ENCODE results near the gene C9orf43.
"Not testable (repeated sequence)": the region's sequence is repeated elsewhere in the genome, so short reads cannot be mapped to it uniquely, and the experiment has no call there.

C9orf43 gene

DNA sequence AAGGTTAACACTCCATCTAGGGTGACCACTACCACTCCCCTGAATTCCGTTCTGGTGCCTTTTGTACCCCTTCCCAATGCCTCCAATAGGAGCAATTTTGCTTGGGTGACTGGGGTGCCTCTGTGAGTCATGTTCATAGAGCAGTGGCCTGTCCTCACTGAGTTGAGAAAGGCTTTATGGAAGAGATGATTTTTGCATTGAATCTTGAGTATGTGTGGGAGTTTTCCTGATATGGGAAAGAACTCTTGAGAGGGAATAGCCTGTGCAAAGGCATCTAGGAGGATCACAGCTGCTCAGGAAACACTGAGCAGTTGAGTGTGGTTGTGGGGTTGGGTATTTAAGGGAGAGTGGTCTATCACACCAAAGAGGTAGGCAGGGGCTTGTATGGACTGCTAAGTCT is 16.2 kb downstream of the C9orf43 start:
- Histone ChIP-seq H3K27me3 (ENCODE audit: insufficient read depth, low read length) (no peaks in the 10 kb centered on the region), H3K4me3 (ENCODE audit: low read length) (no peak overlapping the region)
- WGBS: 53% methylated on average over 1 of the region's 1 CpG

DNA sequence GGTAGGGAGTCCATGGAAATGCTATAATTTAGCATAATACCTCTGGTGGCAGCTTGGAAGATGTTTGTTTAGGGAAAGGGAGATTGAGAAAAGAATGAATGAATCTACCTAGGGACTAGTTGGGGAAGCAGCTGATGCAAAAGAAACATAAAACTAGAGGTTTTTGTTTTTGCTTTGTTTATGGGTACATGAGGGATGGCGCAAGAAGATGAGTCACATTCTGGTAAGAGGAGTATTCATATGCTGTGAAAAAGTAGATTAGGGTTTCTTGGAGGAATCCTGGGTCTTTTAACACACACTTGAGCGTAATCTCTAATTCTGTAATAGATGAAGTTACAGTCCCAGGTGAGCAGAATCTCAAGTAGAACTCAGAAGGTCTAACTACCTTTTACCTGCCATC is 17.1 kb downstream of the C9orf43 start:
- WGBS: 98% methylated on average over 2 of the region's 2 CpGs
- peaks cover 5% of the 10 kb centered on the region for H3K4me1 ChIP-seq (ENCODE audit: insufficient read depth, low read length)
- H3K27me3 ChIP-seq (ENCODE audit: insufficient read depth, low read length): no peaks in the 10 kb centered on the region

More for the DNA sequence above, 16.2 kb downstream of the C9orf43 start:
- H3K4me1 ChIP-seq (ENCODE audit: insufficient read depth, low read length): peaks cover 5% of the 10 kb centered on the region
- no peaks in the 10 kb centered on the region for H3K36me3 ChIP-seq (ENCODE audit: insufficient read depth, low read length)
- no peaks in the 10 kb centered on the region for H3K9me3 ChIP-seq (ENCODE audit: insufficient read depth, low read depth, low read length)
- no peak overlapping the region for H3K9ac ChIP-seq (ENCODE audit: low read depth, low read length)
- H3K27ac ChIP-seq (ENCODE audit: low read depth, low read length): no peak overlapping the region

DNA sequence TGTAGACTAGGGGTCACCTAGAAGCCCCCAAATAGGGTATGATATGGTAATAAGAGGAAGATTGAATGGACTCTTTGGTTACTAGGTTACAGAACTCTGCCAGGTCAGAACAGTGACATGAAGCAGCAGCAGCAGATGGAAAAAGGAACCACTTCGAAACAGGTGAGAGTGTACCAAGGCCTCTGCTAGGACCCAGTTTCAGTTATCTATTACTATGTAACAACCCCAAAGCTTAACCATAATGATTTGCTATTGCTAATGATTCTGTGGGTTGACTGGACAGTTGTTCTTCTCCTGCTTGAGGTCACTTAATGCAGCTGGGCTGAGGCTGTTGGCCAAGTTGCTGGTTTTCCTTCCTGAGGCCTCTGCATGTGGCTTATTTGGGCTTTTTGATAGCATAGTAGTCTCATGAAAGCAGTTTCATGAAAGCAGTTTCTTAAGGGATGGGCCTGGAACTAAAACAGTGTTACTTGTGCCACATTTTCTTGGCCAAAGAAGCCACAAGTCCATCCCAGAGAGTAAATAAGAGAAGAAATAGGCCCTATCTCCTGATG is 17.6 kb downstream of the C9orf43 start:
- Histone ChIP-seq H3K36me3 (ENCODE audit: insufficient read depth, low read length) (no peaks in the 10 kb centered on the region), H3K27ac (ENCODE audit: low read depth, low read length) (no peak overlapping the region), H3K4me1 (ENCODE audit: insufficient read depth, low read length) (peaks cover 5% of the 10 kb centered on the region), H3K9me3 (ENCODE audit: insufficient read depth, low read depth, low read length) (no peaks in the 10 kb centered on the region), H3K4me3 (ENCODE audit: low read length) (no peak overlapping the region), H3K27me3 (ENCODE audit: insufficient read depth, low read length) (no peaks in the 10 kb centered on the region), H3K9ac (ENCODE audit: low read depth, low read length) (no peak overlapping the region)
- 80% methylated on average over 1 of the region's 1 CpG for WGBS

More for the DNA sequence above, 17.1 kb downstream of the C9orf43 start:
- Histone ChIP-seq H3K4me3 (ENCODE audit: low read length) (no peak overlapping the region), H3K9ac (ENCODE audit: low read depth, low read length) (no peak overlapping the region), H3K27ac (ENCODE audit: low read depth, low read length) (no peak overlapping the region), H3K36me3 (ENCODE audit: insufficient read depth, low read length) (no peaks in the 10 kb centered on the region), H3K9me3 (ENCODE audit: insufficient read depth, low read depth, low read length) (no peaks in the 10 kb centered on the region)

GRCh38 chr9:113431191-113431590 is 20.6 kb downstream of the C9orf43 start:
- no peaks in the 10 kb centered on the region for H3K27me3 ChIP-seq (ENCODE audit: insufficient read depth, low read length)
- no peak overlapping the region for H3K4me3 ChIP-seq (ENCODE audit: low read length)
- no peak overlapping the region for H3K9ac ChIP-seq (ENCODE audit: low read depth, low read length)
- no peaks in the 10 kb centered on the region for H3K4me1 ChIP-seq (ENCODE audit: insufficient read depth, low read length)
- H3K27ac ChIP-seq (ENCODE audit: low read depth, low read length): no peak overlapping the region
- H3K36me3 ChIP-seq (ENCODE audit: insufficient read depth, low read length): no peaks in the 10 kb centered on the region
- no peaks in the 10 kb centered on the region for H3K9me3 ChIP-seq (ENCODE audit: insufficient read depth, low read depth, low read length)

DNA sequence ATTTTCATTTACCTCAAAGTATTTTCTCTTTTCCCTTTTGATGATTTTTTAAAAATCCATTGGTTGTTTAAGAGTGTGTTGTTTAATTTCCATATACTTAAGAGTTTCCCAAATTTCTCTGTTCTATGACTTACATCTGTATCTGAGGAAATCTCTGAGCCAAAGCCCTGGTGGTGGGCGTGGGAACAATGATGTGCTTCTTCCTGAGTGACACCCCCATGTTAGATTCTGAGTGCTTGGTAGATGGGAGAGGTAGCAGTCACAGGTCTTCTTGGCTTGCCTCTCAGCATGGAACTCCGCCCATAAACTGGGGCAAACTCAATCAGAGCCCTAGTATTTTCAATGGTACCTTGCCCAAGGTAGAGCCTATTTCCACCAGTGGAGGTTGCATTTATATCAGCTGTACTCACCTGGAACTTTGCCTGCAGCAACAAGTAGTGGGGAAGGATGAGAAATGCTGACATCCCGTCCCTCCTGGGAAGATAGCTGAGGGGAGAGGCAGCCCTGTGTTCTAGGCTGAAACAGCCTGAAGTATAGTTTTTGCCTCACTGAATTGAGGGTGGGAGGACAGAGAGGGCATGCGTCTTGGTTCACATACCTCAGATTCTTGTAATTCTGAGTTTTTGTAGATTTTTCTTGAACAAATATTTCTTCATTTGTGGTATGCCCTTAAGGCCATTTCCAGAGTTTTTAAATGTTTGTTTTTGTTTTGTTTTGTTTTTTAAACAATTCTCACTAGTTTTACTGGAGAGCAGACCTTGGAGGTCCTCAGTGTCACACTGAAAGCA is 26.4 kb downstream of the C9orf43 start:
- no peaks in the 10 kb centered on the region for H3K9me3 ChIP-seq (ENCODE audit: insufficient read depth, low read depth, low read length)
- no peaks in the 10 kb centered on the region for H3K36me3 ChIP-seq (ENCODE audit: insufficient read depth, low read length)
- H3K4me3 ChIP-seq (ENCODE audit: low read length): no peak overlapping the region
- no peak overlapping the region for H3K9ac ChIP-seq (ENCODE audit: low read depth, low read length)
- no peaks in the 10 kb centered on the region for H3K4me1 ChIP-seq (ENCODE audit: insufficient read depth, low read length)
- no peak overlapping the region for H3K27ac ChIP-seq (ENCODE audit: low read depth, low read length)
- 84% methylated on average over 4 of the region's 4 CpGs for WGBS
- H3K27me3 ChIP-seq (ENCODE audit: insufficient read depth, low read length): no peaks in the 10 kb centered on the region

DNA sequence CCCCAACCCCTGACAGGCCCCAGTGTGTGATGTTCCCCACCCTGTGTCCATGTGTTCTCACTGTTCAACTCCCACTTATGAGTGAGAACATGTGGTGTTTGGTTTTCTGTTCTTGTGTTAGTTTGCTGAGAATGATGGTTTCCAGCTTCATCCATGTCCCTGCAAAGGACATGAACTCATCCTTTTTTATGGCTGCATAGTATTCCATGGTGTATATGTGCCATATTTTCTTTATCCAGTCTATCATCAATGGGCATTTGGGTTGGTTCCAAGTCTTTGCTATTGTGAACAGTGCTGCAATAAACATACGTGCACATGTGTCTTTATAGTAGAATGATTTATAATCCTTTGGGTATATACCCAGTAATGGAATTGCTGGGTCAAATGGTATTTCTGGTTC is 27.2 kb downstream of the C9orf43 start:
- H3K9ac ChIP-seq (ENCODE audit: low read depth, low read length): not testable (repeated sequence)
- 89% methylated on average over 1 of the region's 1 CpG for WGBS

GRCh38 chr9:113444736-113445135 is 34.2 kb downstream of the C9orf43 start:
- Histone ChIP-seq H3K36me3 (ENCODE audit: insufficient read depth, low read length) (no peaks in the 10 kb centered on the region), H3K9me3 (ENCODE audit: insufficient read depth, low read depth, low read length) (no peaks in the 10 kb centered on the region), H3K4me3 (ENCODE audit: low read length) (no peak overlapping the region), H3K9ac (ENCODE audit: low read depth, low read length) (no peak overlapping the region), H3K27ac (ENCODE audit: low read depth, low read length) (no peak overlapping the region), H3K27me3 (ENCODE audit: insufficient read depth, low read length) (no peaks in the 10 kb centered on the region), H3K4me1 (ENCODE audit: insufficient read depth, low read length) (no peaks in the 10 kb centered on the region)
- 79% methylated on average over 2 of the region's 2 CpGs for WGBS

More for the DNA sequence above, 27.2 kb downstream of the C9orf43 start:
- H3K9me3 ChIP-seq (ENCODE audit: insufficient read depth, low read depth, low read length); H3K36me3 ChIP-seq (ENCODE audit: insufficient read depth, low read length); H3K27ac ChIP-seq (ENCODE audit: low read depth, low read length); H3K4me3 ChIP-seq (ENCODE audit: low read length); H3K27me3 ChIP-seq (ENCODE audit: insufficient read depth, low read length); H3K4me1 ChIP-seq (ENCODE audit: insufficient read depth, low read length): not testable (repeated sequence)

DNA sequence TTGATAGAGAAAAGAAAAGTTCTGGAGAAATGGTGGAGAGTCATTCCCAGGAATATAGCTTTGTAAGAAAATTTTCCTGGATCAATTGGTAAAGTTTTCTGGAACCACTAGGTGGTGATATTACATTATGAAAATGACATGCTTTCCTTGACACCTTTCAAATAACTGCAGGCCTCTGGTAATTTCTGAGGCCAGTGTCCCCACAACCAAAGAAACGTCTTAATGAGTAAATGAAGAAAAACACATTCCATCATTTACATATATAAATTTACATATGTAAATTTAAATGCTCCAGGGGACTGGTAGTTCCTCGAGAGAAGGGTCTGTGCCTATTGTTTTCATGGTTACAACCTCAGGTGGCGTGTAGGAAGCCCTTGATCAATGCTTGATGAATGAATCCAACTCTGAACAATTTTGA is 35.8 kb downstream of the C9orf43 start:
- no peak overlapping the region for H3K4me3 ChIP-seq (ENCODE audit: low read length)
- no peaks in the 10 kb centered on the region for H3K36me3 ChIP-seq (ENCODE audit: insufficient read depth, low read length)
- H3K9me3 ChIP-seq (ENCODE audit: insufficient read depth, low read depth, low read length): no peaks in the 10 kb centered on the region
- H3K9ac ChIP-seq (ENCODE audit: low read depth, low read length): no peak overlapping the region
- WGBS: 68% methylated on average over 2 of the region's 3 CpGs
- no peaks in the 10 kb centered on the region for H3K4me1 ChIP-seq (ENCODE audit: insufficient read depth, low read length)
- no peaks in the 10 kb centered on the region for H3K27me3 ChIP-seq (ENCODE audit: insufficient read depth, low read length)
- H3K27ac ChIP-seq (ENCODE audit: low read depth, low read length): no peak overlapping the region

DNA sequence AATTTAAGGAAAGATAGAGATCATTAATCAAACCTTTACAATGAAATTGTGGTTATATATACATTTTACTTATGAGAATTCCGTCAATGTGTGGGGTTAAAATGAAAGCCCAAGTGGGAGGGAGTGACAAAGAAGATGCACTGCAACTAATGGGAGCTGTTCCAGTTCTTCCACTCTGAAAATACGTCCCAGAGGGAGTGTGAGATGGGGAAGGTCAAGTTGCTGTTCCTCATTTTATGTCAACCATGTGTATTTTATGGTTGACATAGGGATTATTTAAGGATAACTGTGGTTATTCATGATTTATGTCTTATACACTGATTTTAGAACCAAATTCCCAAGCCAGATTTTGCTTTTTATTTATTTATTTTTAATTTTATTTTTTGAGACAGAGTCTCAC is 38.8 kb downstream of the C9orf43 start:
- Histone ChIP-seq H3K27me3 (ENCODE audit: insufficient read depth, low read length) (no peaks in the 10 kb centered on the region), H3K4me3 (ENCODE audit: low read length) (no peak overlapping the region), H3K36me3 (ENCODE audit: insufficient read depth, low read length) (no peaks in the 10 kb centered on the region), H3K9me3 (ENCODE audit: insufficient read depth, low read depth, low read length) (no peaks in the 10 kb centered on the region), H3K4me1 (ENCODE audit: insufficient read depth, low read length) (no peaks in the 10 kb centered on the region), H3K9ac (ENCODE audit: low read depth, low read length) (no peak overlapping the region), H3K27ac (ENCODE audit: low read depth, low read length) (no peak overlapping the region)
- WGBS: 96% methylated on average over 2 of the region's 2 CpGs

DNA sequence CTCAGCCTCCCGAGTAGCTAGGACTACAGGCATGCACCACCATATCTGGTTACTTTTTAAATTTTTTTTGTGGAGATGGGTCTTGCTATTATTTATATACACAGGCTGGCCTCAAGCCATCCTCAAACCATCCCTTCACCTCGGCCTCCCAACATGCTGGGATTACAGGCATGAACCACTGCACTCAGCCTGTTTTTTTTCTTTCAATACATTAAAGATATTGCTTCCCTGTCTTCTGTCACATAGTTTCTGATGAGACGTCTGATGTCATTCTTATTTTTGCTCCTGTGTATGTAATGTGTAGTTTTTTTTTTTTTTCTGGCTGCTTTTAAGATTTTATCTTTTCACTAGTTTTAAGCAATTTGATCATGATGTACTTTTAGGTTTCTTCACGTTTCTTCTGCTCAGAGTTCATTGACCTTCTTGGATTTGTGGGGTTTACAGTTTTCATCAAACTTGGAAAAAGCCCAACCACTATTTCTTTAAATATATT is 41.6 kb downstream of the C9orf43 start:
- Histone ChIP-seq H3K27me3 (ENCODE audit: insufficient read depth, low read length) (no peaks in the 10 kb centered on the region), H3K4me1 (ENCODE audit: insufficient read depth, low read length) (peaks cover 18% of the 10 kb centered on the region), H3K27ac (ENCODE audit: low read depth, low read length) (no peak overlapping the region), H3K36me3 (ENCODE audit: insufficient read depth, low read length) (no peaks in the 10 kb centered on the region), H3K9me3 (ENCODE audit: insufficient read depth, low read depth, low read length) (no peaks in the 10 kb centered on the region), H3K9ac (ENCODE audit: low read depth, low read length) (no peak overlapping the region), H3K4me3 (ENCODE audit: low read length) (no peak overlapping the region)
- whole genome bisulfite sequencing: 97% methylated on average over 2 of the region's 4 CpGs

GRCh38 chr9:113454914-113455761 is 44.6 kb downstream of the C9orf43 start:
- Histone ChIP-seq H3K4me1 (ENCODE audit: insufficient read depth, low read length) (peaks cover 18% of the 10 kb centered on the region), H3K4me3 (ENCODE audit: low read length) (no peak overlapping the region), H3K27me3 (ENCODE audit: insufficient read depth, low read length) (no peaks in the 10 kb centered on the region), H3K9me3 (ENCODE audit: insufficient read depth, low read depth, low read length) (no peaks in the 10 kb centered on the region), H3K36me3 (ENCODE audit: insufficient read depth, low read length) (no peaks in the 10 kb centered on the region), H3K27ac (ENCODE audit: low read depth, low read length) (peak overlapping the region; percentile 44), H3K9ac (ENCODE audit: low read depth, low read length) (peak overlapping the region; percentile 28; the same call in 1 of the 2 replicates)
- WGBS: 72% methylated on average over 4 of the region's 5 CpGs

Data from HUES64 (cell line).